Testis (tissue), 2 donors: ENCODE measurements around the gene OR8B4.

Source experiments
- POLR2A ChIP-seq: fragments of 450-650 bp; IDR thresholded peaks from one replicate; pipeline ENCODE4 v1.6.1; 2017; ENCODE audit warnings: antibody characterized with exemption, mild to moderate bottlenecking, moderate library complexity
- TF ChIP-seq, protein P1 (sequence below), 3 experiments: fragments of 450-650 bp in 2 of 3; fragments of 200-600 bp in 1 of 3; sonication (generic) in 1 of 3; IDR thresholded peaks; one replicate each; pipeline ENCODE4 v1.5.1; 2016 to 2019; ENCODE audit warnings: antibody characterized with exemption in 3 of 3, mild to moderate bottlenecking in 2 of 3, moderate library complexity in 1 of 3

DNA sequence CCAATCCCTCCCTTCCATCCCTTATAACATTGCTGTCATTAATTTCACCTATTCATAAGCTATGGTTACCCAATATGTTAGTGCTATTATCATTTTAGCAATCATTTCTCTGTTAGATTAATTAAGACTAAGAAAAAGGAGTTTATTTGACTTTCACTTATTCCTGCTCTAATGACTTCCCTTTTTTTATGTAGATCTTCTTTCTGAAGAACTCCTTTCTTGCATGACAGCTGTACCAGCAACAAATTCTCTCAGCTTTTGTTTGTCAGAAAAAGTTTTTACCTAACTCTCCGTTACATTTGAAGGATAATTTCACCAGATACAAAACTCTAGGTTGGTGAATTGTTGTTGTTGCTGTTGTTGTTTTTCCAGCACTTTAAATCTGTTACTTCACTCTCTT, 49.4 kb upstream of the OR8B4 start:
- TF ChIP-seq, protein P1, sequence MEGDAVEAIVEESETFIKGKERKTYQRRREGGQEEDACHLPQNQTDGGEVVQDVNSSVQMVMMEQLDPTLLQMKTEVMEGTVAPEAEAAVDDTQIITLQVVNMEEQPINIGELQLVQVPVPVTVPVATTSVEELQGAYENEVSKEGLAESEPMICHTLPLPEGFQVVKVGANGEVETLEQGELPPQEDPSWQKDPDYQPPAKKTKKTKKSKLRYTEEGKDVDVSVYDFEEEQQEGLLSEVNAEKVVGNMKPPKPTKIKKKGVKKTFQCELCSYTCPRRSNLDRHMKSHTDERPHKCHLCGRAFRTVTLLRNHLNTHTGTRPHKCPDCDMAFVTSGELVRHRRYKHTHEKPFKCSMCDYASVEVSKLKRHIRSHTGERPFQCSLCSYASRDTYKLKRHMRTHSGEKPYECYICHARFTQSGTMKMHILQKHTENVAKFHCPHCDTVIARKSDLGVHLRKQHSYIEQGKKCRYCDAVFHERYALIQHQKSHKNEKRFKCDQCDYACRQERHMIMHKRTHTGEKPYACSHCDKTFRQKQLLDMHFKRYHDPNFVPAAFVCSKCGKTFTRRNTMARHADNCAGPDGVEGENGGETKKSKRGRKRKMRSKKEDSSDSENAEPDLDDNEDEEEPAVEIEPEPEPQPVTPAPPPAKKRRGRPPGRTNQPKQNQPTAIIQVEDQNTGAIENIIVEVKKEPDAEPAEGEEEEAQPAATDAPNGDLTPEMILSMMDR (IDR thresholded peaks at IDR 0.05), result no peak
- no peak for TF ChIP-seq POLR2A
